Anterior cingulate cortex (tissue), 58 donors: ENCODE data around the gene DGKA.
"Not testable (repeated sequence)": the region's sequence is repeated elsewhere in the genome, so short reads cannot be mapped to it uniquely, and the experiment has no call there.

Experiments
- DNase-seq, 58 donors: peaks; one replicate each; lab custom pipeline; 2025; lab: John Stamatoyannopoulos, UW

Gene DGKA

GRCh38 chr12:55965941-55966407 lies 35.0 kb downstream of the DGKA start, which contains the start of gene PMEL:
TSS of gene PMEL (minus strand) at chr12:55966042. CDS start at chr12:55966011, 31 bp downstream.
- DNase-seq, result no peak

GRCh38 chr12:55966408-55967281 lies 35.7 kb downstream of the DGKA start, which contains the start of gene CDK2:
TSS of gene CDK2 (plus strand) at chr12:55966830. CDS start at chr12:55967009, 179 bp downstream.
- peak in 55 of 58 donors; percentile 3 to 87 (median 63) for DNase-seq

- DNase-seq, result no peak
These were observed 38.4 kb downstream of the DGKA start for GRCh38 chr12:55969356-55969755.

- DNase-seq, result no peak
These were observed 39.8 kb downstream of the DGKA start for GRCh38 chr12:55970775-55971174.

- peak in 2 of 58 donors; percentile 0 to 17 for DNase-seq
These were observed 41.1 kb downstream of the DGKA start for GRCh38 chr12:55972042-55972441.

- no peak for DNase-seq
These were observed 41.5 kb downstream of the DGKA start for GRCh38 chr12:55972456-55972855.

- peak in 7 of 58 donors; percentile 14 to 50 (median 41) for DNase-seq
These were observed 42.1 kb downstream of the DGKA start for GRCh38 chr12:55972911-55973598.

GRCh38 chr12:55973599-55974307 lies 42.8 kb downstream of the DGKA start, which contains the start of gene RAB5B:
TSS of gene RAB5B (plus strand) at chr12:55974078. CDS start at chr12:55986961, 12,883 bp downstream.
- peak; percentile 73 to 100 (median 100) for DNase-seq

GRCh38 chr12:55974308-55974730 lies 43.4 kb downstream of the DGKA start:
- peak in 12 of 58 donors; percentile 38 to 64 (median 50) for DNase-seq

GRCh38 chr12:55978393-55978792 lies 47.4 kb downstream of the DGKA start:
- no peak for DNase-seq

GRCh38 chr12:55979069-55979468 lies 48.1 kb downstream of the DGKA start:
- DNase-seq, result no peak

GRCh38 chr12:55981882-55982281 lies 50.9 kb downstream of the DGKA start:
- DNase-seq, result not testable (repeated sequence)

- no peak for DNase-seq
These were observed 51.5 kb downstream of the DGKA start for GRCh38 chr12:55982319-55982936.

- DNase-seq, result no peak
These were observed 52.4 kb downstream of the DGKA start for GRCh38 chr12:55983232-55983842.

GRCh38 chr12:55984861-55985260 lies 53.9 kb downstream of the DGKA start:
- no peak for DNase-seq

GRCh38 chr12:55985341-55985740 lies 54.4 kb downstream of the DGKA start:
- no peak for DNase-seq

- not testable (repeated sequence) for DNase-seq
These were observed 55.0 kb downstream of the DGKA start for GRCh38 chr12:55985976-55986375.

GRCh38 chr12:55991110-55991509 lies 60.1 kb downstream of the DGKA start:
- no peak for DNase-seq

GRCh38 chr12:55993230-55993853 lies 62.4 kb downstream of the DGKA start:
- no peak for DNase-seq
